Hematopoietic multipotent progenitor cell treated with erythropoietin and hydrocortisone succinate and interleukin-3 and kit ligand, for 6 days (in vitro differentiated cells): ENCODE results near the gene NABP2.

Experiments used
- DNase-seq: peaks from one replicate; pipeline ENCODE4 v3.0.0-alpha.2; 2015

Gene NABP2

DNA sequence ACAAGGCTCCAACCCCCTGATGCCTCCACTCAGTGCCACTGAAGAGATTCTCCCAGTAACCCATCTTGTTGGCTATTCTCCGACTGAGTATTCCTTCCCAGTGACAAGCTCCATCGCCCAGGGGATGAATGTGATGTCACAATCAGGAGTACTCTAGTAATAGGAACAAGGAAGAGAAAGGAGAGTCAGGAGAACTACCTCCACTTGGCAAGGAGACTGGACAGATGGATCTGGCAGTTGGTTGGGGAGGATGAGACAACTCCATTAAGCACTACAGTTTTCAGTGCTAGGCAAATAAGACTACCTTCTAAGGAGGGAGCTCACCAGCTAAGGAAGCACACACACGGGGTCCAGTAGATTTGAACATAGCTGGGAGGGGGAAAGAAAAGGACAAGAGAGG, 7.7 kb upstream of the NABP2 start:
- DNase-seq, result no peak

GRCh38 chr12:56219840-56220239, 4.3 kb upstream of the NABP2 start:
- no peak for DNase-seq

GRCh38 chr12:56220611-56221231, 3.4 kb upstream of the NABP2 start:
- peak; percentile 85 for DNase-seq

- peak; percentile 58 for DNase-seq
These were observed 2.8 kb upstream of the NABP2 start for GRCh38 chr12:56221232-56221756.

DNA sequence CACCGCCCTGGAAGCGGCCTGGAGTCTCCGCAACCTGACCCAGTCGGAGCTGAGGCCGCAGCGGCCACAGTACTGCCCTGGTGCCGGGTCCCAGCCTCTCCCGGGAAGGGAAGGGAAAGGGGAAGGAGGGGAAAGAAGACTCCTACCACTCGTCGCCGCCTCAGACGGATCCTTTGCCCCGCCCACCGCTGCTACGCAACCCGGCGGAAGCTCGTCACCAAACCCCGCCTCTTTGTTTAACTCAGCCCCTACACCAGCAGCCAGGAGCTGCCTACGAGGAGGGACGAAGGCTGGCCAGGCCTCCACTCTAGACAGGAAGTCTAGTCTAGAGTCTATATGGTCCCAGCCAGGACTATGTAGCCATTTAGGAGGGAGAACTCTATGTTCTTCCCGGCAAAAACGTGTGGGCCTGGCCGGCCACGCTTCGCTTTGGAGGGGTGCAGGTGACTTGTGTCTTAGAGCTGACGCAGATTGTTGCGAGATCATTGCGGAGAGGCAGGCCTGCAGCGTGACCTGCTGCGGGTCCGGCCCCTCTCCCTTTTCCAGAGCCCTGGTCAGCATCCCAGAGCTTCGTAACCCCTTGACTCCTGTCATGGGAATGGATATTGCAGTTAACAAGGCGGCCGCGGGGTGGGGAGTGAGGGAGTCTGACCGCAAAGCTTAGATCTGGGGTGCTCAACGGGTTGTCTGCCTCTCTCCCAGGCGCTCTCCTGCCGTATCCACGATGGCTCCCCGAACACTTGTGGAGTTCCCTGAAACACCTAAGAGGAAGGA, 2.2 kb upstream of the NABP2 start, which contains the start of gene RNF41:
Gene RNF41 (minus strand): TSS at position 166 of the 774 bp plus-strand sequence. CDS start 7,875 bp downstream, outside the sequence.
- DNase-seq, result peak; percentile 99

GRCh38 chr12:56222531-56222895, 1.6 kb upstream of the NABP2 start:
- peak; percentile 61 for DNase-seq

DNA sequence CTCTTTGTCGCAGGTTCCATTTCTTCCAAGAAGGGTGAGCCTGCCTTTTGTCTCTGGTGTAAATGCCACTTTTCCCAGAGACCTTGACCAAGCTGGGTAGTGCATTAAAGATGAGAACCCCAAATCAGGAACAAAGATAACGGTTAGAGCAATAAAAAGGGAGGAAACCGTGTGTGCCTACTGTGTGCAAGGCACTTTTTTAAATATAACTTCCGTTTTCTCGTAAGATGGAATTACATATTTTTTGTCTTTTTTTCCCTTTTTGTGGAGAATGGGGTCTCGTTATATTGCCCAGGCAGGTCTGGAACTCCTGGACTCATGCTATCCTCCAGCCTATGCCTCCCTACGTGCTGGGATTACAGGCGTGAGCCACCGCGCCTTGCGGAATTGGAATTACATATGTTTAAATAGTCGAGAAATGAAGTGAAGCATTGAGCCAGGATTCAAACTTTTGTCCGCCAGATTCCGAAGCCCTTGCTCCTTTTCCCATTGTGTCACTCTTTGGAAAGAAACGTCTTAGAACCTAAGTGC, 506 bp upstream of the NABP2 start:
- peak; percentile 27 for DNase-seq

- peak; percentile 42 for DNase-seq
These were observed 812 bp downstream of the NABP2 start for GRCh38 chr12:56224954-56225353.

DNA sequence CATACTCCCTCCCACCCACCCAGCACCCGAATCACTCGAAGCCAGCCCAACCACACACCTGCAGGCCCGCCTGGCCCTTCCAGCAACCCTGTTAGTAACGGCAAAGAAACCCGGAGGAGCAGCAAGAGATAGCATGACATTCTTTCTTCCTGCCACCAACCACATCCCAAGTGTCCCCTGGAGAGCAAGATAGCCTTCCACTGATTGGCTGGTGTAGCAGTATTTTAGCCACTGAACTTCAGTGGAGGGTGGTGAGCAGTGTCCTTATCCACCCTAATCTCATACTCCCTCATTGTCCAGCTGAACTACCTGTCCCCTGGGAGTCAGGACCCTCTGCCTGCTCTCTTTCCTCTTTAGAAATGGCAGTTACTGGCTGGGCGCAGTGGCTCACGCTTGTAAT, 4.9 kb downstream of the NABP2 start:
- DNase-seq, result no peak

GRCh38 chr12:56229916-56230431, 5.8 kb downstream of the NABP2 start, which contains the start of gene SLC39A5:
TSS of gene SLC39A5 (plus strand) at chr12:56230051. CDS start at chr12:56231275, 1,224 bp downstream.
- no peak for DNase-seq

DNA sequence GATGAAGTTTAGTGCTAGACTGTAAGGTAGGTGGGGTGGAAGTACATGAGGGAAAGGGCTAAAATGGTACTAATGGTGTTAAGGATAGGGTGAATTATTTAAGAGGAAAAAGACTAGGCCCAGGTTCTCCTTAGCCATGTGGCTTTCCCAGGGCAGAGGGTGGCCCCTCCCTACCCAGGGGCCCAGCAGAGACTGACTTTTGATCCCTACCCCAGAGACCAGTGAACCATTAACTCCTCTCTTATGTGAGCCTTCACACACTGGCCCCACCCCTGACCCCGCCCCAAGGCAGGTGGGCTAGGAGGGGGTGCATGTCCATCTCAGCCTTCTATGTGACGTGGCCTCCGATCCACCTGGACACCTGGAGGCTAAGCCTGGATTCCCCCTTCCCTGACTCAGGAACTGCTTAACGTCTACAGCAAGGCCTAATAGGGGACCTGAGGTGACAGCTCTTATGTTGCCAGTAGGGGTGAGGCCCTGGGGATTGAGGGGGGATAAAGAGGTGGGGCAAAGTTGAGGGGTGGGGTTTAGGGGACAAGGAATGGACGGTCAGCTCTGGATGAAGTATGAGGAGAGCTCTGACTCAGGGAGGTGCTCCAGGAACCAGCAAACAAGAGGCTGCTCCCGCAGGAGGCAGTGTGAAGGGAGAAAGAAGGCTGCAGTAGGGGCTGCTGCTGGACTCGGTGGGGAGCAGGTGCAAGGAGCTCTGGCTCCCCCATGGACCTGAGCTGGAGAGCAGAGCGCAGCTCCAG, 6.5 kb downstream of the NABP2 start:
- DNase-seq, result no peak

DNA sequence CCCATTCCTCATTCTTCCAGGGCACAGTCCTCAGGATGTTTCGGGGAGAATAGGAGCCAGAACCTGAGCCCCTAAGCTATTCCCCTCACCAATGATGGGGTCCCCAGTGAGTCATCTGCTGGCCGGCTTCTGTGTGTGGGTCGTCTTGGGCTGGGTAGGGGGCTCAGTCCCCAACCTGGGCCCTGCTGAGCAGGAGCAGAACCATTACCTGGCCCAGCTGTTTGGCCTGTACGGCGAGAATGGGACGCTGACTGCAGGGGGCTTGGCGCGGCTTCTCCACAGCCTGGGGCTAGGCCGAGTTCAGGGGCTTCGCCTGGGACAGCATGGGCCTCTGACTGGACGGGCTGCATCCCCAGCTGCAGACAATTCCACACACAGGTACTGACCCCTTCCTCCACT, 7.0 kb downstream of the NABP2 start:
- no peak for DNase-seq

GRCh38 chr12:56234746-56235436, 10.7 kb downstream of the NABP2 start:
- no peak for DNase-seq

DNA sequence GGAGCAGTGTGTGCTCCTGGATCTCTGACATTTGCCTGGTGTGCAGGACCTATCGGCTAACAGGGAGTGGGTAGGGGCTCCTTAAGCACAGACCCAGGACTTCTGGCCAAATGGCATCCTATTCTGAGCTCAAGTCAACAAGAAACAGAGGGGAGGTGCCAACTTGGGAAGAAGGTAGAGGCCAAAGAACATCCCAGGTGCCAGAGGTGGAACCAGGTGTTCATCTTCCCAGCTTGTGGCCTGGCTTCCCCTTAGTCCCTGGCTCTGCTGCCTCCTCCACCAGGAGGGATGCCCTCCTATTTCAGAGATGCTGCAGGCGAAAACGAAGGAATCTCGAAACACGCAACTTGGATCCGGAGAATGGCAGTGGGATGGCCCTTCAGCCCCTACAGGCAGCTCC, 11.9 kb downstream of the NABP2 start:
- no peak for DNase-seq

- no peak for DNase-seq
These were observed 12.8 kb downstream of the NABP2 start for GRCh38 chr12:56236985-56237384.

GRCh38 chr12:56237552-56237951, 13.4 kb downstream of the NABP2 start:
- DNase-seq, result no peak

DNA sequence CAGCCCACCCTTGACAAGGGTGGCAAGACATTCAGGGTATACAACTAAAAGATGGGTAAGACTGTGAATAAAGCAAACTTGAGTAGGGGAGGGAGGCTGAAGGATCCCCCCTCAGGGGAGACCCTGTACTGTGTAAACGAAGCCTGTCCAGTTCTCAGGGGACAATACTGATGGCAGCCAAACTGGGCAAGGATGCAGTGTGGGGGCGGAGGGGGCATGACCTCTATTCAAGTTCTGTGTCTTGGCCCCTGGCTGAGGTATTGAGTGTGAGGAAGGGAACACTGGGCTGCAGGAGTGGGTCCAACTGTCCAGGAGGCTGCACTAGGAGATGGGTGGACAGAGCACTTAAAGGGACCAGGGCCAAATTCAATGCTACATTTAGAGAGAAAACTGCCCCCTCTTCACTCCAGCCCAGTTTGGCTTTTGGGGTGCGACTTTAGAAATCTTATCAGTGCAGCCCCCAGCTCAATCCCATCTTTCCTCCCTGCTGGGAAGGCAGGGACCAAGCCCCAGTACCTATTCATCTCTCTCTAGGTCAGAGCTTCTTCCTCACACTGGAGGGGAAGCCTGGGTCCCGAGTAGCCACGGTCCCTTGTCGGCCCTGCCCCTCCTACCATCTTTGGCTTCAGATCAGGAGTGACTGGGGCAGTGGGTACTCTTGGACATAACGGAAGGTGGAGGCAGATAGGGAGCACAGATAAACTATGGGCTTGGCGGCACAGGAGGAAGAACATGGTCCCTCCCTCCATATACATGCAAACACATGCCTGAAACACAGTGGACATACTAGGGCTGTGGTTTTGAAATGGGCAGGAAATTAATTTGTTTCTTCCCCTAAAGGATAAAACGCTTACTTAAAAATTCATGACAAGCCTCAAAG, 17.5 kb downstream of the NABP2 start:
- DNase-seq, result peak; percentile 55

DNA sequence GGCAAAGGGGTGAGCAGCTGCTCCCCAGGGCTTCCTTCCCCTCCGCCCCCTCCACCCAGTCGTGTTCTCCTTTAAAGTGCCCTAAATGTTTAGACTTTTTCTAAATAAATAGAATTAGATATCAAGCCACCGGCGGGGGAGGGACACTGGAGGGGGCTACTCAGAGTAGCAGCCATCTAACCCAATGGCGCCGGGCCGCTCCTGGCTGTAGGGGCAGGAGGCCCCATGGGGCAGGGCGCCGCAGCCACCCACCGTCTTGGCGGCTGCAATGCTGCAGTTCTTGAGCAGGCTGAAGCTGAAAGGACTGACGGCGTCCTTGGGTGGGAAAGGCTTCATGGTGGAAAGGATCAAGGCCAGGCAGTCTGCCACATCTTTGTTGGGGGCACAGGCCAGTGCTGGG, 18.8 kb downstream of the NABP2 start:
- DNase-seq, result no peak

- peak; percentile 97 for DNase-seq
These were observed 19.6 kb downstream of the NABP2 start for GRCh38 chr12:56243731-56244181.

- no peak for DNase-seq
These were observed 20.4 kb downstream of the NABP2 start for GRCh38 chr12:56244494-56244893.

DNA sequence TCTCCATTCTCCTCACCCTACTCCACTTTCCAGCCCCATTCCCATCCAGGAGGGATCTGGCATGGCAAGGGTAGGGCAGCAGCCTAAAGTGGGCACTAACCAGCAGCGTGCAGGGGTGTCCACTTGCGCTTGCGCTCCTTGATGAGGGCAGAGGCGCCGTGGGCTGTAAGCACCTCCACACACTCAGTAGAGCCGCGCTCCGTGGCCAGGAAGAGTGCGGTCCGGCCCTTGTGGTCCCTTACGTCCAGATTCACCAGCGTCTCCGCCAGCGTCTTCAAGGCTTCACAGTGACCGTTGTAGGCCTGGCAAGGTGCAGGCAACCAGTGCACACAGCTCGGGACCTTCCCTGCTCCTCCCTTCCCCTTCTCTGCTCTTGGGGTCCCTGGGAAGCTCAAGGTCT, 23.8 kb downstream of the NABP2 start:
- DNase-seq, result no peak
